Liver (tissue), 9 donors: Measurements from ENCODE around the gene TINAGL1. TPM values are rescaled to one million over a fixed set of nuclear protein-coding genes. Genes with fewer than 3 reads are reported as not detected.

Experiments
- DNase-seq: peaks from one replicate; pipeline ENCODE4 v3.0.0-alpha.2; 2017; ENCODE audit warnings: low spot score
- H3K27ac ChIP-seq, 2 donors: one replicate each; pipeline ENCODE4 v1.7.0; 2013; ENCODE audit warnings: inconsistent platforms in 2 of 2, low read length in 2 of 2, control low read depth in 1 of 2, low read depth in 1 of 2, mild to moderate bottlenecking in 1 of 2
- H3K27me3 ChIP-seq, 4 donors: one replicate each; pipeline versions ENCODE4 v1.6.1 to v1.7.0; 2013; ENCODE audit warnings: low read length in 3 of 4, inconsistent platforms in 1 of 4, mild to moderate bottlenecking in 1 of 4, moderate library complexity in 1 of 4; ENCODE audit not compliant: control insufficient read depth in 4 of 4, insufficient read depth in 4 of 4
- H3K36me3 ChIP-seq, 4 donors: one replicate each; pipeline versions ENCODE4 v1.6.1 to v1.7.0; 2013; ENCODE audit warnings: low read length in 3 of 4, mild to moderate bottlenecking in 3 of 4, low read depth in 1 of 4, moderate library complexity in 1 of 4; ENCODE audit not compliant: control insufficient read depth in 4 of 4, insufficient read depth in 3 of 4
- H3K4me1 ChIP-seq, 4 donors: one replicate each; pipeline versions ENCODE4 v1.6.1 to v1.7.0; 2013; ENCODE audit warnings: low read length in 3 of 4, mild to moderate bottlenecking in 3 of 4, moderate library complexity in 1 of 4; ENCODE audit not compliant: control insufficient read depth in 4 of 4, insufficient read depth in 4 of 4
- H3K4me3 ChIP-seq, 3 donors: one replicate each; pipeline versions ENCODE4 v1.6.1 to v1.7.0; 2013; ENCODE audit warnings: low read length in 3 of 3, control low read depth in 1 of 3, low read depth in 1 of 3, mild to moderate bottlenecking in 1 of 3
- H3K9ac ChIP-seq, 2 donors: one replicate each; pipeline ENCODE4 v1.7.0; 2013; ENCODE audit warnings: low read length in 2 of 2, mild to moderate bottlenecking in 2 of 2, moderate library complexity in 2 of 2, control low read depth in 1 of 2, low read depth in 1 of 2
- H3K9me3 ChIP-seq, 4 donors: one replicate each; pipeline versions ENCODE4 v1.6.1 to v1.7.0; 2013; ENCODE audit warnings: low read length in 3 of 4; ENCODE audit not compliant: control insufficient read depth in 4 of 4
- ATF3 ChIP-seq: IDR thresholded peaks from 2 replicates; pipeline ENCODE4 v1.6.1; 2016; ENCODE audit warnings: antibody characterized with exemption
- EGR1 ChIP-seq, 2 donors: IDR thresholded peaks; 2 replicates each; pipeline ENCODE4 v1.6.1; 2016 to 2018; ENCODE audit warnings: antibody characterized with exemption in 2 of 2, low read depth in 2 of 2
- FOXA1 ChIP-seq: IDR thresholded peaks from 2 replicates; pipeline ENCODE4 v1.6.1; 2016; ENCODE audit warnings: antibody characterized with exemption
- GABPA ChIP-seq, 2 donors: IDR thresholded peaks in 1 of 2; conservative IDR thresholded peaks in 1 of 2; 2 replicates each; pipeline ENCODE4 v1.6.1; 2016; ENCODE audit warnings: antibody characterized with exemption in 2 of 2, mild to moderate bottlenecking in 1 of 2, moderate library complexity in 1 of 2
- HNF4A ChIP-seq, 2 donors: conservative IDR thresholded peaks; 2 replicates each; pipeline ENCODE4 v1.6.1; 2016; ENCODE audit warnings: antibody characterized with exemption in 2 of 2, mild to moderate bottlenecking in 2 of 2
- HNF4G ChIP-seq: IDR thresholded peaks from 2 replicates; pipeline ENCODE4 v1.6.1; 2016; ENCODE audit warnings: antibody characterized with exemption
- JUND ChIP-seq, 2 donors: IDR thresholded peaks; 2 replicates each; pipeline ENCODE4 v1.6.1; 2016; ENCODE audit warnings: antibody characterized with exemption in 2 of 2
- MAX ChIP-seq: IDR thresholded peaks from 2 replicates; pipeline ENCODE4 v1.6.1; 2016; ENCODE audit warnings: antibody characterized with exemption
- RXRA ChIP-seq, 2 donors: IDR thresholded peaks; 2 replicates each; pipeline ENCODE4 v1.6.1; 2017 to 2018; ENCODE audit warnings: antibody characterized with exemption in 2 of 2, mild to moderate bottlenecking in 1 of 2
- TAF1 ChIP-seq: conservative IDR thresholded peaks from 2 replicates; pipeline ENCODE4 v1.6.1; 2016; ENCODE audit warnings: antibody characterized with exemption, mild to moderate bottlenecking
- YY1 ChIP-seq: IDR thresholded peaks from 2 replicates; pipeline ENCODE4 v1.6.1; 2016; ENCODE audit warnings: antibody characterized with exemption, mild to moderate bottlenecking
- ZBTB33 ChIP-seq: IDR thresholded peaks from 2 replicates; pipeline ENCODE4 v1.6.1; 2016; ENCODE audit warnings: antibody characterized with exemption
- WGBS: extraction: QIAGEN DNeasy Blood & Tissue Kit; methylation state at CpG from one replicate; pipeline ENCODE4 v1.1.7; 2013; 5-methylcytosine and 5-hydroxymethylcytosine counted together
- polyA plus RNA-seq, 2 donors: library from polyadenylated mRNA; stranded (reverse) in 1 of 2; unstranded in 1 of 2; fragments of 200-250 nt in 1 of 2; fragments of >200 nt in 1 of 2; fragmentation: Nextera tagmentation in 1 of 2; extraction: Ambion mirVana in 1 of 2; gene quantifications; one replicate each; pipeline versions ENCODE4 v1.2.1 to v1.2.3, GENCODE V29; 2013 to 2015
- total RNA-seq, 2 donors: library from RNA; depleted of rRNA; stranded (reverse); fragments of >200 nt; gene quantifications; one replicate each; pipeline ENCODE4 v1.2.3, GENCODE V29; 2014
- TF ChIP-seq, protein P1 (sequence below): IDR thresholded peaks from 2 replicates; pipeline ENCODE4 v1.6.1; 2016; ENCODE audit warnings: antibody characterized with exemption, mild to moderate bottlenecking
- TF ChIP-seq, protein P2 (sequence below): fragments of 150-350 bp; IDR thresholded peaks from 2 replicates; pipeline ENCODE4 v1.5.1; 2017; ENCODE audit warnings: improper control_type of control experiment, low read depth, low read length; ENCODE audit not compliant: missing input control
- donor health status: healthy.
- donor health status: healthy.
- donor health status: healthy.
- donor health status: healthy.
- donor health status: healthy.

Gene TINAGL1
- total and polyA plus RNA-seq, 4 donors, result 8.7 to 52.9 (median 25.6) TPM

DNA sequence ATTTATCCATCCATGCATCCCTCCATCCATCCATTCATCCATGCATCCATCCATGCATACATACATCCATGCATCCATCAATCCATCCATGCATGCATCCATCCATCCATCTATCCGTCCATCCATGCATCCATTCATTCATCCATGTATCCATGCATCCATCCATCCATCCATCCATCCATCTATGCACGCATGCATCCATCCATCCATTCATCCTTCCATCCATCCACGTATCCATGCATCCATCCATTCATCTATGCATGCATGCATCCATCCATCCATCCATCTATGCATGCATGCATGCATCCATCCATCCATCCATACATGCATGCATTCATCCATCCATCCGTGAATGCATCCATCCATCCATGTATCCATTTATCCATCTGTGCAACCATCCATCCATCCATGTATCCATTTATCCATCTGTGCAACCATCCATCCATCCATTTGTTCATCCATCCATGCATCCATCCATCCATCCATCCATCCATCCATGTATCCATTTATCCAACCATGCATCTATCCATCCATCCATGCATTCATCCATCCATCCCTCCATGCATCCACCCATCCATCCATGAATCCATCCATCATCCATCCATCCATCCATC, 30.3 kb upstream of the TINAGL1 start:
- no peak overlapping the region for H3K4me3 ChIP-seq
- H3K9me3 ChIP-seq, result peaks cover 0 to 4% (median 2%) of the 10 kb centered on the region in 4 donors
- no peaks in the 10 kb centered on the region for H3K27me3 ChIP-seq
- H3K4me1 ChIP-seq, result peaks cover 3 to 15% (median 8%) of the 10 kb centered on the region in 4 donors
- no peak overlapping the region for H3K27ac ChIP-seq
- no peak for DNase-seq
- H3K36me3 ChIP-seq, result no peaks in the 10 kb centered on the region
- H3K9ac ChIP-seq, result no peak overlapping the region
- TF ChIP-seq ZBTB33 (no peak), HNF4A (conservative IDR thresholded peaks at IDR 0.05) (no peak), GABPA (IDR thresholded peaks at IDR 0.05 in 1 of 2, conservative IDR thresholded peaks at IDR 0.05 in 1 of 2) (no peak), YY1 (no peak), EGR1 (IDR thresholded peaks at IDR 0.05; ENCODE audit: low read depth in 2 of 2) (no peak), TAF1 (no peak), FOXA1 (no peak), ATF3 (no peak), HNF4G (no peak)
- TF ChIP-seq, protein P1, sequence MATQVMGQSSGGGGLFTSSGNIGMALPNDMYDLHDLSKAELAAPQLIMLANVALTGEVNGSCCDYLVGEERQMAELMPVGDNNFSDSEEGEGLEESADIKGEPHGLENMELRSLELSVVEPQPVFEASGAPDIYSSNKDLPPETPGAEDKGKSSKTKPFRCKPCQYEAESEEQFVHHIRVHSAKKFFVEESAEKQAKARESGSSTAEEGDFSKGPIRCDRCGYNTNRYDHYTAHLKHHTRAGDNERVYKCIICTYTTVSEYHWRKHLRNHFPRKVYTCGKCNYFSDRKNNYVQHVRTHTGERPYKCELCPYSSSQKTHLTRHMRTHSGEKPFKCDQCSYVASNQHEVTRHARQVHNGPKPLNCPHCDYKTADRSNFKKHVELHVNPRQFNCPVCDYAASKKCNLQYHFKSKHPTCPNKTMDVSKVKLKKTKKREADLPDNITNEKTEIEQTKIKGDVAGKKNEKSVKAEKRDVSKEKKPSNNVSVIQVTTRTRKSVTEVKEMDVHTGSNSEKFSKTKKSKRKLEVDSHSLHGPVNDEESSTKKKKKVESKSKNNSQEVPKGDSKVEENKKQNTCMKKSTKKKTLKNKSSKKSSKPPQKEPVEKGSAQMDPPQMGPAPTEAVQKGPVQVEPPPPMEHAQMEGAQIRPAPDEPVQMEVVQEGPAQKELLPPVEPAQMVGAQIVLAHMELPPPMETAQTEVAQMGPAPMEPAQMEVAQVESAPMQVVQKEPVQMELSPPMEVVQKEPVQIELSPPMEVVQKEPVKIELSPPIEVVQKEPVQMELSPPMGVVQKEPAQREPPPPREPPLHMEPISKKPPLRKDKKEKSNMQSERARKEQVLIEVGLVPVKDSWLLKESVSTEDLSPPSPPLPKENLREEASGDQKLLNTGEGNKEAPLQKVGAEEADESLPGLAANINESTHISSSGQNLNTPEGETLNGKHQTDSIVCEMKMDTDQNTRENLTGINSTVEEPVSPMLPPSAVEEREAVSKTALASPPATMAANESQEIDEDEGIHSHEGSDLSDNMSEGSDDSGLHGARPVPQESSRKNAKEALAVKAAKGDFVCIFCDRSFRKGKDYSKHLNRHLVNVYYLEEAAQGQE, result no peak
- WGBS, result 83% methylated on average over 4 of the region's 4 CpGs

DNA sequence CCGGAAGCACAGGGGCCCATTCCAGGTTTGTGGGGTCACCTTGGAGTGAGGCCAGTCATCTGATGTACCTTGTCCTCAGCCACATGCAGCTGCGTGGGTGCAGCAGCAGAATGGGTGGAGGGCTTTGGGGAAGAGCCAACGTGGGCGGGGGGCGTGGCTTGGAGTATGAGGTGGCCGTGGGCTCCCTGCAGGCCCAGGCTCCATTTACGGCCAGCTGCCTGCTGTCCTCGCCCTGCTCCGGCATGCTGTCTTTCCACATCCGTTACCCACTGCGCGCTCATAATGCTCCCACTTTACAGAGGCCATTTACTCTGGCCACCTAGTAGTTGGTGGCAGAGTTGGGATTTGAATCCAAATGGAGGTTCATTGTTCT, 27.8 kb upstream of the TINAGL1 start:
- peak overlapping the region in 1 of 2 donors; percentile 63 for H3K27ac ChIP-seq
- TF ChIP-seq HNF4G (no peak), EGR1 (IDR thresholded peaks at IDR 0.05; ENCODE audit: low read depth in 2 of 2) (no peak), YY1 (no peak), JUND (IDR thresholded peaks at IDR 0.05) (no peak), HNF4A (conservative IDR thresholded peaks at IDR 0.05) (no peak), ATF3 (no peak), MAX (no peak), TAF1 (no peak), GABPA (IDR thresholded peaks at IDR 0.05 in 1 of 2, conservative IDR thresholded peaks at IDR 0.05 in 1 of 2) (no peak), RXRA (IDR thresholded peaks at IDR 0.05) (no peak)
- TF ChIP-seq, protein P2, sequence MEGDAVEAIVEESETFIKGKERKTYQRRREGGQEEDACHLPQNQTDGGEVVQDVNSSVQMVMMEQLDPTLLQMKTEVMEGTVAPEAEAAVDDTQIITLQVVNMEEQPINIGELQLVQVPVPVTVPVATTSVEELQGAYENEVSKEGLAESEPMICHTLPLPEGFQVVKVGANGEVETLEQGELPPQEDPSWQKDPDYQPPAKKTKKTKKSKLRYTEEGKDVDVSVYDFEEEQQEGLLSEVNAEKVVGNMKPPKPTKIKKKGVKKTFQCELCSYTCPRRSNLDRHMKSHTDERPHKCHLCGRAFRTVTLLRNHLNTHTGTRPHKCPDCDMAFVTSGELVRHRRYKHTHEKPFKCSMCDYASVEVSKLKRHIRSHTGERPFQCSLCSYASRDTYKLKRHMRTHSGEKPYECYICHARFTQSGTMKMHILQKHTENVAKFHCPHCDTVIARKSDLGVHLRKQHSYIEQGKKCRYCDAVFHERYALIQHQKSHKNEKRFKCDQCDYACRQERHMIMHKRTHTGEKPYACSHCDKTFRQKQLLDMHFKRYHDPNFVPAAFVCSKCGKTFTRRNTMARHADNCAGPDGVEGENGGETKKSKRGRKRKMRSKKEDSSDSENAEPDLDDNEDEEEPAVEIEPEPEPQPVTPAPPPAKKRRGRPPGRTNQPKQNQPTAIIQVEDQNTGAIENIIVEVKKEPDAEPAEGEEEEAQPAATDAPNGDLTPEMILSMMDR, result no peak

More for the DNA sequence above, 27.8 kb upstream of the TINAGL1 start:
- H3K27me3 ChIP-seq, result no peaks in the 10 kb centered on the region
- peaks cover 3 to 15% (median 8%) of the 10 kb centered on the region in 4 donors for H3K4me1 ChIP-seq
- H3K36me3 ChIP-seq, result no peaks in the 10 kb centered on the region
- WGBS, result 33% methylated on average over 12 of the region's 12 CpGs
- no peak overlapping the region for H3K9ac ChIP-seq
- no peaks in the 10 kb centered on the region for H3K9me3 ChIP-seq
- peak; percentile 47 for DNase-seq
- no peak overlapping the region for H3K4me3 ChIP-seq
